HepG2 (cell line): ENCODE data around the gene SYNPR. TPM values are rescaled to one million over a fixed set of nuclear protein-coding genes. Genes with fewer than 3 reads are reported as not detected.

Source experiments
- ATAC-seq: fragments of 200-7000 bp; cut with Tn5 transposase; 3 replicates; pipeline ENCODE4 v1.9.1; 2020; ENCODE audit warnings: mild to moderate bottlenecking, moderate library complexity
- BruUV-seq: library from RNA; stranded (reverse); fragments of 400-500 nt; replicated peaks from 2 replicates; lab custom pipeline; 2021; lab: Mats Ljungman, UMichigan
- CTCF ChIA-PET: fragments of 300-600 bp; formaldehyde crosslinking; extraction: SDS; loops from one replicate; lab custom pipeline; 2021; ENCODE audit warnings: low total read pairs, inconsistent platforms, low intra/inter-chr PET ratio; lab: Yijun Ruan, JAX
- POLR2A ChIA-PET: fragments of 350-600 bp; sonication (Branson Sonifier 250); formaldehyde crosslinking; loops from one replicate; lab custom pipeline; 2020; ENCODE audit warnings: antibody characterized with exemption, inconsistent platforms; lab: Yijun Ruan, JAX
- DNase-seq: peaks from one replicate; pipeline ENCODE4 v3.0.0-alpha.2; 2015; ENCODE audit warnings: low spot score
- FAIRE-seq: peaks from 3 replicates; lab custom pipeline; 2011; peaks lifted over from hg19 to GRCh38; lab: Jason Lieb, UNC
- H2AFZ ChIP-seq: one replicate; pipeline ENCODE4 v1.6.1; 2011; ENCODE audit warnings: low read length, inconsistent platforms
- H3K27ac ChIP-seq: fragments of 300-600 bp; 3 replicates; pipeline ENCODE4 v1.8.0; 2011; ENCODE audit warnings: mixed run types, mild to moderate bottlenecking, mixed read lengths, low read length, inconsistent platforms; ENCODE audit not compliant: insufficient read depth; ENCODE audit errors: extremely low read length
- H3K27me3 ChIP-seq, 2 experiments: fragments of 200-600 bp in 1 of 2; 2 replicates in 1 of 2; 3 replicates in 1 of 2; pipeline versions ENCODE4 v1.6.0 to v1.8.0; 2011; ENCODE audit warnings: low read length in 2 of 2, mild to moderate bottlenecking in 2 of 2, moderate library complexity in 2 of 2, inconsistent platforms in 1 of 2; ENCODE audit not compliant: insufficient read depth in 2 of 2, control insufficient read depth in 1 of 2
- H3K36me3 ChIP-seq, 2 experiments: fragments of 200-600 bp in 1 of 2; replicated peaks in 1 of 2; 2 replicates in 1 of 2; 3 replicates in 1 of 2; pipeline versions ENCODE4 v1.5.1 to v1.8.0; 2011; ENCODE audit warnings: low read length in 2 of 2, inconsistent platforms in 1 of 2; ENCODE audit not compliant: insufficient read depth in 2 of 2, control insufficient read depth in 1 of 2
- H3K4me1 ChIP-seq: 2 replicates; pipeline ENCODE4 v1.5.1; 2012; ENCODE audit warnings: low read length, inconsistent platforms; ENCODE audit not compliant: insufficient read depth
- H3K4me2 ChIP-seq: 2 replicates; pipeline ENCODE4 v1.6.0; 2011; ENCODE audit warnings: low read depth, low read length, inconsistent platforms
- H3K4me3 ChIP-seq, 3 experiments: fragments of 200-600 bp in 1 of 3; sonication (generic), shearing (Covaris generic) in 1 of 3; replicated peaks in 1 of 3; 2 replicates each; pipeline ENCODE4 v1.5.1; 2011 to 2016; ENCODE audit warnings: low read length in 3 of 3, inconsistent platforms in 2 of 3, low read depth in 2 of 3, mild to moderate bottlenecking in 2 of 3, control low read depth in 1 of 3, mixed read lengths in 1 of 3; ENCODE audit not compliant: insufficient read depth in 1 of 3
- H3K79me2 ChIP-seq: one replicate; pipeline ENCODE4 v1.6.1; 2011; ENCODE audit warnings: low read length, inconsistent platforms; ENCODE audit not compliant: insufficient read depth
- H3K9ac ChIP-seq: 2 replicates; pipeline ENCODE4 v1.6.0; 2011; ENCODE audit warnings: mild to moderate bottlenecking, low read depth, low read length, inconsistent platforms; ENCODE audit not compliant: insufficient read depth
- H3K9me3 ChIP-seq: 2 replicates; pipeline ENCODE4 v1.5.1; 2012; ENCODE audit warnings: mild to moderate bottlenecking, low read length
- H4K20me1 ChIP-seq: 2 replicates; pipeline ENCODE4 v1.6.0; 2011; ENCODE audit warnings: inconsistent platforms, mild to moderate bottlenecking, low read length, moderate library complexity; ENCODE audit not compliant: insufficient read depth
- DMTF1 ChIP-seq: sonication (generic); formaldehyde crosslinking; IDR thresholded peaks from 2 replicates; pipeline ENCODE4 v1.4.0; 2020; ENCODE audit warnings: mild to moderate bottlenecking, missing genetic modification reagents
- GATAD1 ChIP-seq: IDR thresholded peaks from 2 replicates; pipeline ENCODE4 v1.6.1; 2016; ENCODE audit warnings: missing genetic modification reagents, missing compliant biosample characterization
- HMG20A ChIP-seq: IDR thresholded peaks from 2 replicates; pipeline ENCODE4 v1.6.1; 2016; ENCODE audit warnings: borderline replicate concordance
- HNF1B ChIP-seq: sonication (generic); formaldehyde crosslinking; IDR thresholded peaks from 2 replicates; pipeline ENCODE4 v1.5.1; 2020; ENCODE audit warnings: mild to moderate bottlenecking, moderate library complexity, missing genetic modification reagents
- MXI1 ChIP-seq: IDR thresholded peaks from 3 replicates; pipeline ENCODE4 v1.6.1; 2012; ENCODE audit warnings: low read depth, low read length, inconsistent platforms, borderline replicate concordance
- RFX3 ChIP-seq: IDR thresholded peaks from 2 replicates; pipeline ENCODE4 v1.6.1; 2016; ENCODE audit warnings: missing biosample characterization, missing genetic modification reagents
- TAF1 ChIP-seq: sonication (generic); formaldehyde crosslinking; IDR thresholded peaks from 2 replicates; pipeline ENCODE4 v1.4.0; 2020; ENCODE audit warnings: missing genetic modification reagents
- ZNF549 ChIP-seq: sonication (generic); formaldehyde crosslinking; IDR thresholded peaks from 2 replicates; pipeline ENCODE4 v1.5.0; 2020; ENCODE audit warnings: missing genetic modification reagents
- ZNF713 ChIP-seq: sonication (generic); formaldehyde crosslinking; IDR thresholded peaks from 2 replicates; pipeline ENCODE4 v1.4.0; 2020; ENCODE audit warnings: mild to moderate bottlenecking, missing genetic modification reagents
- ZNF747 ChIP-seq: sonication (generic); formaldehyde crosslinking; IDR thresholded peaks from 2 replicates; pipeline ENCODE4 v1.8.1; 2023; ENCODE audit warnings: missing genetic modification reagents, mild to moderate bottlenecking, borderline replicate concordance
- in situ Hi-C: cut with HindIII; loops from 2 replicates; pipeline ENCODE4 v1.10.0; 2017; ENCODE audit warnings: low pct_unique_long_range_greater_than_20kb; ENCODE audit not compliant: extremely low pct_ligation_motif_present
- intact Hi-C: fragments of 100-400 bp; cut with micrococcal nuclease; formaldehyde crosslinking; loops from one replicate; pipeline ENCODE4 v1.10.0; 2022; ENCODE audit not compliant: unreplicated experiment
- polyA plus RNA-seq, 8 experiments: library from polyadenylated mRNA; depleted of rRNA in 3 of 8; stranded (reverse) in 7 of 8; unstranded in 1 of 8; fragments of >200 nt; fragmentation: Illumina TruSeq in 4 of 8; extraction: Trizol in 4 of 8; gene quantifications; 2 replicates each; pipeline versions ENCODE4 v1.2.1 to v1.2.3, GENCODE V29; 2011 to 2016; ENCODE audit warnings: low read depth in 4 of 8, missing spikeins in 1 of 8, mixed read lengths in 1 of 8; ENCODE audit not compliant: insufficient read depth in 1 of 8
- total RNA-seq, 5 experiments: library from RNA; depleted of rRNA; stranded (reverse); fragments of >200 nt; fragmentation: Illumina TruSeq; extraction: Trizol; gene quantifications; 2 replicates each; pipeline ENCODE4 v1.2.3, GENCODE V29; 2016; ENCODE audit warnings: low read depth in 1 of 5
- TF ChIP-seq, protein P1 (sequence below): sonication (generic); formaldehyde crosslinking; IDR thresholded peaks from 2 replicates; pipeline ENCODE4 v1.4.0; 2020; ENCODE audit warnings: mild to moderate bottlenecking, missing genetic modification reagents
- TF ChIP-seq, protein P2 (sequence below): sonication (generic); formaldehyde crosslinking; IDR thresholded peaks from 2 replicates; pipeline ENCODE4 v1.9.0; 2021; ENCODE audit warnings: missing genetic modification reagents, borderline replicate concordance

SYNPR gene
- total and polyA plus RNA-seq, 2 of the 13 experiments (the other 11 are each of a cell fraction or from before 2014, with no cell fraction given) = 0.04 TPM; not detected in 1

DNA sequence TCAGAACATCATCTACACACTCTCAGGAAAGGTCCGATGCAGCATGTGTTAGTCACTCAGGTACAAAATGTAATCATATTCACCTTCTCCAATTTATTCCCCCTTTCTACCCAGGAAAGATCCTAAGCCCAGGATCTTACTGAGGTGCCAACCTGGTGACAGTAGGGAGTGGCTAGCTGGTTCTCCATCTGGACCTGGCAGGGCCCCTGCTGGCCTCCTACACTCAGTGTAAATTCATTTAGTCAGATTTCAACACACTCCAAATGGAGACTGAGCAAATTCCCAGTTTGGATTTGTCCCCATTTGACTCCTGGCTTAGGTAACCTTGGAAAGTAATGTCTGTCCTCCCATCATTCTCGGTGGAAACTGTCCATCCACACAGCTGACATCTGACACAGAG lies 47.3 kb downstream of the SYNPR start (continued):
- TF ChIP-seq, protein P1, sequence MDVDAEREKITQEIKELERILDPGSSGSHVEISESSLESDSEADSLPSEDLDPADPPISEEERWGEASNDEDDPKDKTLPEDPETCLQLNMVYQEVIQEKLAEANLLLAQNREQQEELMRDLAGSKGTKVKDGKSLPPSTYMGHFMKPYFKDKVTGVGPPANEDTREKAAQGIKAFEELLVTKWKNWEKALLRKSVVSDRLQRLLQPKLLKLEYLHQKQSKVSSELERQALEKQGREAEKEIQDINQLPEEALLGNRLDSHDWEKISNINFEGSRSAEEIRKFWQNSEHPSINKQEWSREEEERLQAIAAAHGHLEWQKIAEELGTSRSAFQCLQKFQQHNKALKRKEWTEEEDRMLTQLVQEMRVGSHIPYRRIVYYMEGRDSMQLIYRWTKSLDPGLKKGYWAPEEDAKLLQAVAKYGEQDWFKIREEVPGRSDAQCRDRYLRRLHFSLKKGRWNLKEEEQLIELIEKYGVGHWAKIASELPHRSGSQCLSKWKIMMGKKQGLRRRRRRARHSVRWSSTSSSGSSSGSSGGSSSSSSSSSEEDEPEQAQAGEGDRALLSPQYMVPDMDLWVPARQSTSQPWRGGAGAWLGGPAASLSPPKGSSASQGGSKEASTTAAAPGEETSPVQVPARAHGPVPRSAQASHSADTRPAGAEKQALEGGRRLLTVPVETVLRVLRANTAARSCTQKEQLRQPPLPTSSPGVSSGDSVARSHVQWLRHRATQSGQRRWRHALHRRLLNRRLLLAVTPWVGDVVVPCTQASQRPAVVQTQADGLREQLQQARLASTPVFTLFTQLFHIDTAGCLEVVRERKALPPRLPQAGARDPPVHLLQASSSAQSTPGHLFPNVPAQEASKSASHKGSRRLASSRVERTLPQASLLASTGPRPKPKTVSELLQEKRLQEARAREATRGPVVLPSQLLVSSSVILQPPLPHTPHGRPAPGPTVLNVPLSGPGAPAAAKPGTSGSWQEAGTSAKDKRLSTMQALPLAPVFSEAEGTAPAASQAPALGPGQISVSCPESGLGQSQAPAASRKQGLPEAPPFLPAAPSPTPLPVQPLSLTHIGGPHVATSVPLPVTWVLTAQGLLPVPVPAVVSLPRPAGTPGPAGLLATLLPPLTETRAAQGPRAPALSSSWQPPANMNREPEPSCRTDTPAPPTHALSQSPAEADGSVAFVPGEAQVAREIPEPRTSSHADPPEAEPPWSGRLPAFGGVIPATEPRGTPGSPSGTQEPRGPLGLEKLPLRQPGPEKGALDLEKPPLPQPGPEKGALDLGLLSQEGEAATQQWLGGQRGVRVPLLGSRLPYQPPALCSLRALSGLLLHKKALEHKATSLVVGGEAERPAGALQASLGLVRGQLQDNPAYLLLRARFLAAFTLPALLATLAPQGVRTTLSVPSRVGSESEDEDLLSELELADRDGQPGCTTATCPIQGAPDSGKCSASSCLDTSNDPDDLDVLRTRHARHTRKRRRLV (CRISPR knock-in tag) = no peak

GRCh38 chr3:63328365-63328764 lies 50.3 kb downstream of the SYNPR start:
- ATAC-seq (no peak), DNase-seq (no peak), FAIRE-seq (no peak)
- H3K27ac ChIP-seq = no peak overlapping the region
- in situ Hi-C loops = no loop called here
- no peaks in the 10 kb centered on the region for H3K4me1 ChIP-seq
- ChIA-PET POLR2A (no interaction called here), CTCF (no interaction called here)
- H2AFZ ChIP-seq = no peak overlapping the region
- no peak overlapping the region for H3K9ac ChIP-seq
- intact Hi-C loops = no loop called here
- no peaks in the 10 kb centered on the region; a peak in 2 of 5 replicates for H3K27me3 ChIP-seq
- no peaks in the 10 kb centered on the region for H3K9me3 ChIP-seq
- H3K36me3 ChIP-seq = no peaks in the 10 kb centered on the region
- no TSS peak for BruUV-seq
- no peak overlapping the region for H3K4me3 ChIP-seq
- H3K4me2 ChIP-seq = no peak overlapping the region
- no peaks in the 10 kb centered on the region for H3K79me2 ChIP-seq
- H4K20me1 ChIP-seq = no peaks in the 10 kb centered on the region
- no peak for TF ChIP-seq ZNF549 (CRISPR knock-in tag)
- TF ChIP-seq ZNF713 (CRISPR knock-in tag) = no peak
- TF ChIP-seq GATAD1 (CRISPR knock-in tag) = no peak
- TF ChIP-seq, protein P2, sequence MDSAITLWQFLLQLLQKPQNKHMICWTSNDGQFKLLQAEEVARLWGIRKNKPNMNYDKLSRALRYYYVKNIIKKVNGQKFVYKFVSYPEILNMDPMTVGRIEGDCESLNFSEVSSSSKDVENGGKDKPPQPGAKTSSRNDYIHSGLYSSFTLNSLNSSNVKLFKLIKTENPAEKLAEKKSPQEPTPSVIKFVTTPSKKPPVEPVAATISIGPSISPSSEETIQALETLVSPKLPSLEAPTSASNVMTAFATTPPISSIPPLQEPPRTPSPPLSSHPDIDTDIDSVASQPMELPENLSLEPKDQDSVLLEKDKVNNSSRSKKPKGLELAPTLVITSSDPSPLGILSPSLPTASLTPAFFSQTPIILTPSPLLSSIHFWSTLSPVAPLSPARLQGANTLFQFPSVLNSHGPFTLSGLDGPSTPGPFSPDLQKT (CRISPR knock-in tag) = no peak
- no peak for TF ChIP-seq ZNF747 (CRISPR knock-in tag)
- no peak for TF ChIP-seq DMTF1 (CRISPR knock-in tag)
- no peak for TF ChIP-seq HNF1B (CRISPR knock-in tag)
- no peak for TF ChIP-seq MXI1
- TF ChIP-seq RFX3 (CRISPR knock-in tag) = no peak
- no peak for TF ChIP-seq TAF1 (CRISPR knock-in tag)
- TF ChIP-seq HMG20A = no peak
